Transverse colon (tissue), 4 donors: ENCODE results near the gene OR1D5. TPM values are rescaled to one million over a fixed set of nuclear protein-coding genes. Genes with fewer than 3 reads are reported as not detected.

Source experiments
- DNase-seq: peaks from one replicate; pipeline ENCODE4 v3.0.0-alpha.2; 2019
- H3K27ac ChIP-seq, 4 donors: fragments of 200-600 bp; sonication (generic); 2 replicates each; pipeline ENCODE4 v1.5.1; 2016 to 2018; ENCODE audit warnings: inconsistent platforms in 4 of 4
- H3K27me3 ChIP-seq: fragments of 200-600 bp; sonication (generic); 2 replicates; pipeline ENCODE4 v1.5.1; 2017; ENCODE audit warnings: inconsistent platforms
- H3K36me3 ChIP-seq, 4 donors: fragments of 200-600 bp; sonication (generic); 2 replicates each; pipeline ENCODE4 v1.5.1; 2017 to 2019; ENCODE audit warnings: inconsistent platforms in 4 of 4
- H3K4me1 ChIP-seq, 4 donors: fragments of 200-600 bp; sonication (generic); 2 replicates each; pipeline ENCODE4 v1.5.1; 2017 to 2020; ENCODE audit warnings: inconsistent platforms in 4 of 4
- H3K4me3 ChIP-seq, 4 donors: fragments of 200-600 bp; sonication (generic); 1 replicate in 1 of 4; 2 replicates in 3 of 4; pipeline versions ENCODE4 v1.5.1 to v1.6.1; 2017 to 2019; ENCODE audit warnings: inconsistent platforms in 4 of 4
- H3K9me3 ChIP-seq, 2 donors: fragments of 200-600 bp; sonication (generic); 2 replicates each; pipeline ENCODE4 v1.5.1; 2017 to 2019; ENCODE audit warnings: inconsistent platforms in 2 of 2
- CTCF ChIP-seq, 5 experiments: fragments of 200-600 bp in 3 of 5; fragments of 450-650 bp in 2 of 5; sonication (generic) in 3 of 5; IDR thresholded peaks; 1 replicate in 2 of 5; 2 replicates in 3 of 5; pipeline ENCODE4 v1.5.1; 2016 to 2017; ENCODE audit warnings: antibody characterized with exemption in 5 of 5, inconsistent platforms in 3 of 5, mild to moderate bottlenecking in 2 of 5, moderate library complexity in 1 of 5
- EP300 ChIP-seq: sonication (generic); formaldehyde crosslinking; IDR thresholded peaks from one replicate; pipeline ENCODE4 v1.6.1; 2017; ENCODE audit warnings: antibody characterized with exemption, low read depth
- POLR2A ChIP-seq: fragments of 450-650 bp; IDR thresholded peaks from one replicate; pipeline ENCODE4 v1.6.1; 2016; ENCODE audit warnings: antibody characterized with exemption, mild to moderate bottlenecking, moderate library complexity
- POLR2AphosphoS5 ChIP-seq, 3 donors: sonication (generic); formaldehyde crosslinking; IDR thresholded peaks; one replicate each; pipeline ENCODE4 v1.6.1; 2016; ENCODE audit warnings: antibody characterized with exemption in 3 of 3
- WGBS, 2 donors: methylation state at CpG; one replicate each; pipeline ENCODE4 v1.1.5; 2018; ENCODE audit warnings: low coverage in 1 of 2; 5-methylcytosine and 5-hydroxymethylcytosine counted together
- in situ Hi-C, 4 donors: fragments of 200-750 bp; cut with MboI; loops; one replicate each; pipeline versions ENCODE4 v1.15.0 to v1.15.1; 2017; ENCODE audit warnings: low sequenced_read_pairs in 3 of 4, low pct_ligation_motif_present in 1 of 4, low pct_unique_long_range_greater_than_20kb in 1 of 4
- intact Hi-C: fragments of 100-400 bp; cut with DNase I; formaldehyde crosslinking; loops from one replicate; pipeline ENCODE4 v1.15.1; 2023; ENCODE audit warnings: low total_unique reads
- total RNA-seq, 4 donors: library from RNA; depleted of rRNA; stranded (reverse); fragments of >200 nt; gene quantifications; one replicate each; pipeline ENCODE4 v1.1.0, GENCODE V29; 2016

OR1D5 gene
- total RNA-seq, 4 donors from 2014 or later: not detected

DNA sequence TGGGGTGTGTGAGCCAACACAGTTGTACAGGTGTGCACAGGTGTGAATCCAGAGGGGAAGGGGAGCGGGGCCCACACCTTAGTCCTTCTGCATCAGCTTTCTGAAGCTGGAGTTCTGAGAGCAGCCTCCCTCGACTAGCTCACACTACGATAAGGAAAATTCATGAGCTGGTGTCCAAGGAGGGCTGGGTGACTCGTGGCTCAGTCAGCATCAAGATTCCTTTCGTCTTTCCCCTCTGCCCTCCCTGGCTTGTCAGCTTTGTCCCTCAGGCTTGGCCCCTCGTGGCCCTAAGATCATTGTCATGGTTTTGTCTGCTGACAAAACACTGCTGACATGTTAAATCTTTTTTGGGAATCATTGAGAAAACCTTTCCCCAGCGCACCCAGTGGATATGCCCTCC lies 47.5 kb downstream of the OR1D5 start:
- intact Hi-C loops: no loop called here
- H3K9me3 ChIP-seq: no peaks in the 10 kb centered on the region
- H3K4me3 ChIP-seq: no peak overlapping the region
- WGBS, 2 donors: 84% methylated on average over 7 of the region's 7 CpGs; no CpG with 5 or more reads in 1 of the 2 donors
- no peaks in the 10 kb centered on the region for H3K4me1 ChIP-seq
- no peak for TF ChIP-seq CTCF (IDR thresholded peaks at IDR 0.05)
- TF ChIP-seq POLR2A: no peak
- no peak for TF ChIP-seq POLR2AphosphoS5 (IDR thresholded peaks at IDR 0.05)
- no peak for TF ChIP-seq EP300
- no peak for DNase-seq
- H3K36me3 ChIP-seq: peaks cover 0 to 13% (median 2%) of the 10 kb centered on the region in 4 donors
- no peaks in the 10 kb centered on the region for H3K27me3 ChIP-seq
- no peak overlapping the region for H3K27ac ChIP-seq
- in situ Hi-C loops: loop anchor here (10.0 to 25.0 kb wide), 2 partner anchors 179 to 191 kb away; no protein-coding TSS in a partner anchor

DNA sequence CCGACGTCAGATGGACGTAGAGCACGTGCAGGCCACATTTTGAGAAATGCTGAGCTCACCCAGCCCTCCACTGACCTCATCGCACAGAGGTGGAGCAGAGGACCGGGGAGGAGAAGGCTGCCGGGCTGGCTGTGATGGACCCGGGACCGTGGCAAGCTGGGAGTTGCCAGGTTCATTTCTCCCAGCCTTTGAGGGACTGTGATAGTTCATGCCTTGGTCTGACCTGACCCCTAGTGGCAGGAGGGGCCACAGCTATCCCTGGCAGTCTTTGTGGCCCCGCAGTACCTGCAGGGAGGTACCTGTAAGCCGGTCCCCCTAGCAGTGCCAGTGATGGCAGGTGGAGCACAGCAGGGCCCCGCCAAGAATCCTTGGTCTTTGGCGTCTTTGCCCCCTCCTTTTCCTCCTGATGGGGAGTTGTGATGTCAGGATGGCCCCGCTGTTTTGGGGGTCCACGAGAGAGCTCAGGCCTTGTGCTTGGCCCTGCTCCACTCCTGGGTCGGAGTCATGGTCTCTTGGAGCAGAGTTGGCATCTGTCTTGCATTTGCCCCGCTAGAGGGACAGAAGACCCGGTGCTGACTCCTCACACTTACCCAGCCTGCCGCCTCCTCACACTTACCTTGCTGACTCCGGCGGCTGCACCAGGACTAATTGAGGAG lies 50.4 kb downstream of the OR1D5 start:
- intact Hi-C loops (loop anchor here (1.0 kb wide), 1 partner anchor 185 kb away; no protein-coding TSS in a partner anchor), in situ Hi-C loops (loop anchor here (10.0 to 25.0 kb wide), 2 partner anchors 176 to 188 kb away; no protein-coding TSS in a partner anchor)
- no peak overlapping the region for H3K27ac ChIP-seq
- TF ChIP-seq CTCF (IDR thresholded peaks at IDR 0.05) (peak; percentile 71 to 83 (median 73)), POLR2AphosphoS5 (IDR thresholded peaks at IDR 0.05) (no peak), POLR2A (no peak)
- peak; percentile 70 for DNase-seq
- H3K9me3 ChIP-seq: no peaks in the 10 kb centered on the region
- H3K27me3 ChIP-seq: no peaks in the 10 kb centered on the region
- no peak overlapping the region for H3K4me3 ChIP-seq
- WGBS, 2 donors: 64 to 92% methylated on average over 4 to 18 of the region's 21 CpGs
- H3K4me1 ChIP-seq: no peaks in the 10 kb centered on the region
- no peaks in the 10 kb centered on the region for H3K36me3 ChIP-seq

Other genes with a start within 250 kb of the OR1D5 start
- gene OR1D2, start 40.8 kb upstream of the OR1D5 start, total RNA-seq: not detected
- gene OR1G1, start 63.9 kb upstream of the OR1D5 start, total RNA-seq: not detected
- gene OR1A2, start 133.9 kb upstream of the OR1D5 start, total RNA-seq: not detected
- not detected for gene OR1A1, start 144.1 kb upstream of the OR1D5 start, total RNA-seq
- not detected for gene OR3A1, start 234.8 kb upstream of the OR1D5 start, total RNA-seq